Common myeloid progenitor, CD34-positive (primary cell): ENCODE data around the gene C2CD2L.
"Not testable (repeated sequence)": the region's sequence is repeated elsewhere in the genome, so short reads cannot be mapped to it uniquely, and the experiment has no call there.

ENCODE experiments used
- CTCF ChIA-PET: fragments of 350-600 bp; sonication (Branson Sonifier 250); formaldehyde crosslinking; loops from one replicate; lab custom pipeline; 2021; ENCODE audit warnings: antibody characterized with exemption; lab: Charles Lee
- POLR2A ChIA-PET: fragments of 350-600 bp; sonication (Branson Sonifier 250); formaldehyde crosslinking; loops from one replicate; lab custom pipeline; 2021; ENCODE audit warnings: antibody characterized with exemption; lab: Charles Lee
- DNase-seq, 3 donors: peaks; one replicate each; pipeline versions ENCODE4 v3.0.0 to v3.0.0-alpha.2; 2013
- H3K27ac ChIP-seq, 2 experiments: 1 replicate in 1 of 2; 2 replicates in 1 of 2; pipeline ENCODE4 v1.7.0; 2013; ENCODE audit warnings: inconsistent platforms in 2 of 2, low read length in 2 of 2, mild to moderate bottlenecking in 2 of 2, low read depth in 1 of 2, moderate library complexity in 1 of 2; ENCODE audit not compliant: severe bottlenecking in 2 of 2, insufficient read depth in 1 of 2, poor library complexity in 1 of 2
- H3K27me3 ChIP-seq, 5 experiments: replicated peaks in 2 of 5; 1 replicate in 3 of 5; 2 replicates in 2 of 5; pipeline versions ENCODE4 v1.6.1 to v1.7.0; 2013; ENCODE audit warnings: low read length in 4 of 5, mild to moderate bottlenecking in 2 of 5, moderate library complexity in 2 of 5, inconsistent platforms in 1 of 5; ENCODE audit not compliant: insufficient read depth in 5 of 5, control insufficient read depth in 4 of 5
- H3K36me3 ChIP-seq, 4 experiments: 1 replicate in 2 of 4; 2 replicates in 2 of 4; pipeline versions ENCODE4 v1.6.1 to v1.7.0; 2013; ENCODE audit warnings: low read length in 3 of 4, control low read depth in 1 of 4, mild to moderate bottlenecking in 1 of 4; ENCODE audit not compliant: control insufficient read depth in 4 of 4, insufficient read depth in 4 of 4
- H3K4me1 ChIP-seq, 4 experiments: 1 replicate in 3 of 4; 2 replicates in 1 of 4; pipeline versions ENCODE4 v1.6.1 to v1.7.1; 2013; ENCODE audit warnings: low read length in 3 of 4, mild to moderate bottlenecking in 3 of 4, control low read depth in 1 of 4, inconsistent platforms in 1 of 4, moderate library complexity in 1 of 4; ENCODE audit not compliant: control insufficient read depth in 4 of 4, insufficient read depth in 4 of 4; ENCODE audit errors: control extremely low read depth in 1 of 4
- H3K4me3 ChIP-seq, 7 experiments: 1 replicate in 4 of 7; 2 replicates in 3 of 7; pipeline versions ENCODE4 v1.5.1 to v1.7.0; 2013; ENCODE audit warnings: mild to moderate bottlenecking in 7 of 7, low read length in 6 of 7, moderate library complexity in 6 of 7, inconsistent platforms in 2 of 7, low read depth in 2 of 7, control low read depth in 1 of 7; ENCODE audit not compliant: insufficient read depth in 4 of 7, control insufficient read depth in 1 of 7; ENCODE audit errors: extremely low read depth in 1 of 7
- H3K9me3 ChIP-seq, 5 experiments: 1 replicate in 4 of 5; 2 replicates in 1 of 5; pipeline versions ENCODE4 v1.6.1 to v1.7.1; 2013; ENCODE audit warnings: low read length in 4 of 5, mild to moderate bottlenecking in 2 of 5, inconsistent platforms in 1 of 5, low read depth in 1 of 5, moderate library complexity in 1 of 5; ENCODE audit not compliant: control insufficient read depth in 4 of 5, insufficient read depth in 2 of 5; ENCODE audit errors: control extremely low read depth in 1 of 5
- WGBS: methylation state at CpG from one replicate; pipeline ENCODE4 v1.1.5; 2013; ENCODE audit not compliant: insufficient coverage; 5-methylcytosine and 5-hydroxymethylcytosine counted together

Gene C2CD2L

DNA sequence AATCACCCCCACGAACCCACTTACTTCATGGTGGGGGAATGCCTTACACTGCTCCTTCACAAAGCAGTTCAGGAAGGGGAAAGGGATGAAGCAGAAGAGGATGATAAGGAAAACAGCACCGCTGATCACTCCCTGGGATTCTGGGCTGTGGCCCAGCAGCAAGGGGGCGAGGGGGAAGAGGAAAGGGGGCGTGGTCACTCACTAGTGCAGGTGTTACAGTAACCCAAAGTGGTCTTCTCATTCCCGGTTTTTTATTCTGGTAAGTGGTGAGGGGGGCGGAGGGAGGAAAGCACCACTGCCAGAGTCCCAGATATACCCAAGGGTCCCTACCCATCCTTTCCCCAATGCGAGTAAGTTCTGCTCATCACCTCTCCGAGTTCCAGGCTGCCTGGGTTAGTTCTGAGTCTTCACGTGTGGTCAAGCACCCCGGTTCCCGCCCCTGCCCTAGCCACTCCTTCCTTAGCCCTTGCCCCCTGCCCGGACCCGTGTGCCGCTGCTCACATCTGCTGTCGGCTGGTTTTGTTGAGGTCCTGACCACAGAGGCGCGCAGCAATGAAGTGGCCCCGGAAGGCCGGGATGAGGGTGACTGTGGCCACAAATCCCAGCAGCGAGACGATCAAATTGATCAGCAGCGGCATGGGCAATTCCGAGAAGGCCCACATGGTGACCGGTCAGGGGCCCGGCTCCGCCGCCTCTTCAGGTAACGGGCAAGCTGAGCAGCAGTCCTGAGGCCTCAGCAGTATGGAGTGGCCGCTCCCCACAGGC, 6.0 kb upstream of the C2CD2L start:
- Histone ChIP-seq H3K4me1 (peaks cover 2 to 38% (median 29%) of the 10 kb centered on the region in 4 experiments), H3K27me3 (no peaks in the 10 kb centered on the region), H3K9me3 (no peaks in the 10 kb centered on the region), H3K27ac (peak overlapping the region; percentile 93 to 96), H3K36me3 (peaks cover 8 to 27% (median 17%) of the 10 kb centered on the region in 4 experiments), H3K4me3 (peak overlapping the region; percentile 79 to 97 (median 93))
- POLR2A ChIA-PET: interaction anchor here (0.6 to 1.2 kb wide), 2 partner anchors 44 to 673 kb away, joined by 3 to 7 read pairs; partner anchors contain the start of gene HYOU1
- CTCF ChIA-PET: interaction anchor here (0.6 to 4.6 kb wide), 11 partner anchors 9 to 104 kb away, joined by 3 to 20 read pairs (median 4); partner anchors contain the start of gene VPS11
- WGBS: 1% methylated on average over 26 of the region's 29 CpGs
- no peak for DNase-seq

DNA sequence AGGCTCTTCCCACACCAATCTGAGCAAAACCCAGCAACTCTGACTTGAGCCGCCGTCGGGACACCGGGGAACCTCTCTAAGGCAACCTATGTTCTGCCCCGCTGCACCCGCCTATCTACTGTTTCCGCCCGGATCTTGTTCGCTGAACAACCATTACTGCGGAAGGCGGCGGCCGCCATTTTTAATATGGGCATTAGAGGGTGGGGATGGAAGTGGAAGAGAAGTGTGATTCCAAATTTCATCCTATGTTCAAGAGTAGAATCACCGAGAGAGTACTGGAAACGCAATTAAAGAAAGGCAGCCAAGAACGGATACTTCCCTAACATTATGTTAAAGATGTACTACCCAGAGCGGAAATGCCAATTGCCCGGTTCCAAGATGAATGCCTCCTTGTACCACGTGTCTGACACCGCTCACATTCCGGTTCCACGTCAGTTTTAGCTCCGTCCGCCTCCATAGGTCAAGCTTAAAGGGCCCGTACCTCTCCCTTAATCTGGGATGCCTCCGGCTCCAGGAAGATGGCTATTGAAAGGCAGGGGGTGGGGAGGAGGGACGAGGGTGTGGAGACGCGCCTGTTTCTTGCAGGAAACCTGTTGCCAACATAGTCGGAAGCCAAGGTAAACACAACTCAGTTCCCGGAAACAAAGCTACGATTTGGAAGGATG, 5.3 kb upstream of the C2CD2L start, which contains the start of gene DPAGT1:
Gene DPAGT1, minus strand, starts transcription at position 95 of the 665 bp plus-strand sequence. CDS start 198 bp downstream, outside the sequence.
- H3K4me3 ChIP-seq: peak within 1 kb of the TSS; percentile 79 to 97 (median 93)
- ChIA-PET POLR2A (interaction anchor here (0.6 to 1.2 kb wide), 4 partner anchors 10 to 787 kb away, joined by 3 to 7 read pairs (median 3); partner anchors contain the start of gene HYOU1), CTCF (interaction anchor here (0.9 to 2.1 kb wide), 12 partner anchors 10 to 105 kb away, joined by 3 to 7 read pairs (median 4); partner anchors contain the start of gene VPS11)
- WGBS: 0% methylated on average over 25 of the region's 32 CpGs
- H3K27ac ChIP-seq: peak within 1 kb of the TSS; percentile 93 to 96
- peaks cover 7 to 42% (median 36%) of the 10 kb centered on the region in 4 experiments for H3K4me1 ChIP-seq
- no peaks in the 10 kb centered on the region for H3K9me3 ChIP-seq
- peak; percentile 92 to 94 (median 93) for DNase-seq
- H3K36me3 ChIP-seq: peaks cover 8 to 21% (median 14%) of the 10 kb centered on the region in 4 experiments
- no peaks in the 10 kb centered on the region for H3K27me3 ChIP-seq

DNA sequence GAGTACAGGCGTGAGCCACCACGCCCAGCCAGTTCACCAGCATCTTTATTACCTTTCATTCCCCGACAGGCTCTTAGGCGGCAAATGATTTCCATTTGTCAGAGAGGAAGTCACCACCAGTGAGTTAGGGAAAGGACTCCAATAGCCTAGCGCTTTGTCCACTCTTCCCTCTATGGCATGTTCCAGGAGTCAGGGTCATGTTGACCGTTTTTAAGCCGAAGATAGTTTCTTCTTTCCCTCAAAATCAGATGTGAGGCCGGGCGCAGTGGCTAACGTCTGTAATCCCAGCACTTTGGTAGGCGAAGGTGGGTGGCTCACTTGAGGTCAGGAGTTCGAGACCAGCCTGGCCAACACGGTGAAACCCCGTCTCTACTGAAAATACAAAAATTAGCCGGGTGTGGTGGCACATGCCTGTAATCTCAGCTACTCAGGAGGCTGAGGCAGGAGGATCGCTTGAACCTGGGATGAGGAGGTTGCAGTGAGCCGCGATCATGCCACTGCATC, 3.9 kb upstream of the C2CD2L start:
- POLR2A ChIA-PET, H3K36me3 ChIP-seq, H3K27ac ChIP-seq, H3K9me3 ChIP-seq, DNase-seq, H3K27me3 ChIP-seq: not testable (repeated sequence)
- CTCF ChIA-PET: interaction anchor here (0.9 to 2.1 kb wide), 7 partner anchors 11 to 80 kb away, joined by 3 to 7 read pairs (median 4); partner anchors contain the start of gene VPS11
- WGBS: 95% methylated on average over 16 of the region's 18 CpGs
- Histone ChIP-seq H3K4me1 (peaks cover 8 to 48% (median 43%) of the 10 kb centered on the region in 4 experiments), H3K4me3 (peak overlapping the region in 2 of 7 experiments; percentile 32 to 86)

DNA sequence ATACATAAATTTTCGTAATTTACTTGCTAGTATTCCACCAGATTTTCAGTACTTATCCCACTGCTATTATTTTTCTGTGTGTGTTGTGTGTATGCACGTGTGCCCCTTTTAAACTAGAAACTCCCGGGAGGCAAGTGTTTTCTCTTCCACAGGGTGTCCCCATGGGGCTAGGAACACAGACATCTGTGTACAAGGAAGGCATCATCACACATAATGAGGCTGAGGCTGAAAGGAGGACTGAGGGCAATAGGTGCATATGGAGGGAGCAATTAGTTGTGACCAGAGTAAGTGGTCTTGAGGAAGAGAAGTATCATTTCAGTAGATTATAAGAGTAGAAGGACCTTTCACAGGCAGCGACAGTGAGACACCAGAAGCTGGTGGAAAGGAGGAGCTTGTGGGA, 3.4 kb upstream of the C2CD2L start:
- 62% methylated on average over 3 of the region's 4 CpGs for WGBS
- no peak overlapping the region for H3K27ac ChIP-seq
- POLR2A ChIA-PET: no interaction called here
- no peak for DNase-seq
- CTCF ChIA-PET: interaction anchor here (0.6 to 3.6 kb wide), 2 partner anchors 21 to 92 kb away, joined by 3 to 12 read pairs; no protein-coding TSS in a partner anchor
- peaks cover 13 to 54% (median 49%) of the 10 kb centered on the region in 4 experiments for H3K4me1 ChIP-seq
- no peaks in the 10 kb centered on the region for H3K9me3 ChIP-seq
- H3K4me3 ChIP-seq: no peak overlapping the region
- peaks cover 0 to 1% (median under 1%) of the 10 kb centered on the region in 4 experiments for H3K36me3 ChIP-seq
- no peaks in the 10 kb centered on the region for H3K27me3 ChIP-seq

DNA sequence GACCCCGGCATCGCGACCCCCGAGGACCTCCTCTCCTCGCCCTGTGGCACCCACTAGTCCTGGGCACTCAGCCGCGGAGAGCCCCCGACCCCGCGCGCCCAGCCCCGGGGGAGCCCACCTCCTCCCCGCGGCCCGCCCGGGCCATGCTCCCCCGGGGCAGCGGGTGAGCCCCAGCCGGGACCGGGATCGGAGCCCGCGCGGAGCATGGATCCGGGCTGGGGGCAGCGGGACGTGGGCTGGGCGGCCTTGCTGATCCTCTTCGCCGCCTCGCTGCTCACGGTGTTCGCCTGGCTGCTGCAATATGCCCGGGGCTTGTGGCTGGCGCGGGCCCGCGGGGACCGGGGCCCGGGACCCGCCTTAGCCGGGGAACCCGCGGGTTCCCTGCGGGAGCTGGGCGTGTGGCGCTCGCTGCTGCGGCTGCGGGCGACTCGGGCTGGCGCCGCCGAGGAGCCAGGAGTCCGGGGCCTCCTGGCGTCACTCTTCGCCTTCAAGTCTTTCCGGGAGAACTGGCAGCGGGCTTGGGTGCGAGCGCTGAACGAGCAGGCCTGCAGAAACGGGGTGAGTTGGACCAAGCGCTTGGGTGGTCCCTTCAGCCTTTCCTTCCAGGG, 498 bp downstream of the C2CD2L start:
- Histone ChIP-seq H3K4me3 (peak overlapping the region; percentile 70 to 90 (median 79)), H3K36me3 (peaks cover 0 to 28% (median 17%) of the 10 kb centered on the region in 4 experiments), H3K27me3 (no peaks in the 10 kb centered on the region), H3K4me1 (peaks cover 13 to 38% (median 29%) of the 10 kb centered on the region in 4 experiments), H3K27ac (peak overlapping the region in 1 of 2 experiments; percentile 47), H3K9me3 (no peaks in the 10 kb centered on the region)
- WGBS: 0% methylated on average over 52 of the region's 65 CpGs
- POLR2A ChIA-PET: interaction anchor here (0.8 kb wide), 1 partner anchor 11 kb away, joined by 3 read pairs; no protein-coding TSS in a partner anchor
- peak in 1 of 3 donors; percentile 17 for DNase-seq
- CTCF ChIA-PET: interaction anchor here (1.5 to 6.1 kb wide), 3 partner anchors 13 to 97 kb away, joined by 3 to 45 read pairs (median 12); partner anchors contain the start of gene HINFP

DNA sequence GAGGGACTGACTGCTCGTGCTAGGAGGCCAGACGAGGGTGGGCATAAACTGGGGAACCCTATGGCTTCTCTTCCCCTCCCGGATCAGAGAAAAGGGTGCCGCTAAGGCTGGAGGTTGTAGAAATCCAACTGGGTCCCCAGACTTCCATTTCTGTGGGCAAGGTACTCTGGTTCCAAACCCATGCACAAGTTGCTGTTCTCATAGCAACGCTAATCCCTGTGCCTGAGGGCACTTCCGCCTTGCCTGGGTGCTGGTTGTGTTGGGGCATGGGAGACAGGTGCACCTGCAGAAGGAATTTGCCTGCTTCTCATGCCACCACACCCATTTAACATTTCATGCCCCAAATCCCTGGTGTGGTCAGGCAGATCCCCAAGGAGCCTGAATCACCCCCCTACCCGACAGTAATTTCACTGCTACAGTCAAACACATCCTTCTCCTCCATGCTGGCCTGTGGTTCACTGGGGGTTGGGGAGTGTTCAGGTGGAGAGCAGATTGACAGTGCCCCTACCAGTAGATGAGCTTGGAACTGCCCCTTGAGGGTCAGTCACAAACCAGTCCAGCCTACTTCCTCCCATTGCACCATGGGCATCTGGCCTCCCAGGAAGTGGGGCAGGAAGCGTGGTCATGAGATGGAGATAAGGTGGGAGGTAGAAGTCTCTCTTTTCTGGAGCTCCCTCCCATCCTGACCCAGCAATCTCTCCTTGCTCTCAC, 1.2 kb downstream of the C2CD2L start:
- ChIA-PET CTCF (interaction anchor here (0.9 to 6.1 kb wide), 5 partner anchors 10 to 215 kb away, joined by 3 to 45 read pairs (median 3); partner anchors contain the start of gene HINFP), POLR2A (no interaction called here)
- Histone ChIP-seq H3K27me3 (no peaks in the 10 kb centered on the region), H3K9me3 (no peaks in the 10 kb centered on the region), H3K4me3 (peak overlapping the region; percentile 70 to 90 (median 79)), H3K27ac (peak overlapping the region in 1 of 2 experiments; percentile 47), H3K36me3 (peaks cover 0 to 33% (median 21%) of the 10 kb centered on the region in 4 experiments), H3K4me1 (peaks cover 13 to 32% (median 24%) of the 10 kb centered on the region in 4 experiments)
- DNase-seq: peak in 1 of 3 donors; percentile 32
- WGBS: 7% methylated on average over 4 of the region's 8 CpGs
